ENCODE results near the gene TCTA. TPM values are rescaled to one million over a fixed set of nuclear protein-coding genes. Genes with fewer than 3 reads are reported as not detected.
A peak's percentile ranks its signal among the peaks of the same experiment; 100 is the strongest.

The TCTA gene
- polyA plus RNA-seq, 3 donors, result 22.4 to 35.5 (median 26.7) TPM

- H3K9ac ChIP-seq (ENCODE audit: insufficient read depth, low read length, poor library complexity, severe bottlenecking), result peak overlapping the region; percentile 81
- H3K27me3 ChIP-seq (ENCODE audit: control insufficient read depth in 2 of 2, insufficient read depth in 2 of 2, low read length in 2 of 2), result no peaks in the 10 kb centered on the region
- WGBS (ENCODE audit: insufficient coverage), result 0% methylated on average over 7 of the region's 9 CpGs
- H3K4me1 ChIP-seq (ENCODE audit: control insufficient read depth in 1 of 2, insufficient read depth in 2 of 2, low read length in 2 of 2), result peaks cover 15 to 19% of the 10 kb centered on the region in 2 donors
- H3K9me3 Mint-ChIP-seq, result peaks cover 0 to 2% (median 0%) of the 10 kb centered on the region in 7 donors
- intact Hi-C loops (cut with micrococcal nuclease), result loop anchor here in 1 of 2 donors (2.0 kb wide), 1 partner anchor 16 kb away; the partner anchor contains the start of gene TCTA
- H3K27me3 Mint-ChIP-seq (ENCODE audit: low read depth in 3 of 3), result no peaks in the 10 kb centered on the region
- no peak for DNase-seq
- H3K36me3 Mint-ChIP-seq, result peaks cover 19 to 23% of the 10 kb centered on the region in 2 donors
- peak overlapping the region; percentile 85 for H3K4me2 ChIP-seq (replicated peaks; ENCODE audit: extremely low read depth, low read length, poor library complexity, severe bottlenecking)
- H3K36me3 ChIP-seq (replicated peaks in 1 of 2; ENCODE audit: control insufficient read depth in 1 of 2, insufficient read depth in 2 of 2, low read length in 2 of 2), result peaks cover 10 to 18% of the 10 kb centered on the region in 2 donors
- H3K27ac Mint-ChIP-seq, result peak overlapping the region in 5 of 7 donors; percentile 50 to 98 (median 97)
- H4K20me1 ChIP-seq (ENCODE audit: insufficient read depth, low read length), result no peaks in the 10 kb centered on the region
- H3K9me3 ChIP-seq (replicated peaks in 1 of 2; ENCODE audit: control insufficient read depth in 1 of 2, insufficient read depth in 1 of 2, low read length in 2 of 2), result no peaks in the 10 kb centered on the region
- no peak for TF ChIP-seq CTCF (IDR thresholded peaks at IDR 0.05)
- peak overlapping the region; percentile 94 to 95 for H3K4me3 Mint-ChIP-seq
- H2AFZ ChIP-seq (ENCODE audit: insufficient read depth, low read depth, low read length, poor library complexity, severe bottlenecking), result peak overlapping the region; percentile 96
- H3K4me3 ChIP-seq (replicated peaks in 1 of 3; ENCODE audit: low read depth in 2 of 3, low read length in 3 of 3), result peak overlapping the region; percentile 33 to 95 (median 61)
- H3K27ac ChIP-seq (ENCODE audit: low read depth in 1 of 2, low read length in 2 of 2), result peak overlapping the region; percentile 85 to 93
- no peaks in the 10 kb centered on the region for H3K79me2 ChIP-seq (ENCODE audit: insufficient read depth, low read length)
- H3K4me1 Mint-ChIP-seq, result peaks cover 14% of the 10 kb centered on the region
These were observed 16.5 kb downstream of the TCTA start for GRCh38 chr3:49428752-49429080.

- Mint-ChIP-seq H3K36me3 (no peaks in the 10 kb centered on the region), H3K27me3 (ENCODE audit: low read depth in 3 of 3) (peaks cover 0 to 2% (median 0%) of the 10 kb centered on the region in 3 donors), H3K9me3 (no peaks in the 10 kb centered on the region), H3K4me1 (peaks cover 1% of the 10 kb centered on the region), H3K27ac (peak overlapping the region in 1 of 7 donors; percentile 55), H3K4me3 (no peak overlapping the region)
- H4K20me1 ChIP-seq (ENCODE audit: insufficient read depth, low read length), result no peaks in the 10 kb centered on the region
- no peaks in the 10 kb centered on the region for H3K36me3 ChIP-seq (replicated peaks in 1 of 2; ENCODE audit: control insufficient read depth in 1 of 2, insufficient read depth in 2 of 2, low read length in 2 of 2)
- no peak overlapping the region for H2AFZ ChIP-seq (ENCODE audit: insufficient read depth, low read depth, low read length, poor library complexity, severe bottlenecking)
- no peak for TF ChIP-seq CTCF (IDR thresholded peaks at IDR 0.05)
- H3K79me2 ChIP-seq (ENCODE audit: insufficient read depth, low read length), result no peaks in the 10 kb centered on the region
- no peak overlapping the region for H3K4me3 ChIP-seq (replicated peaks in 1 of 3; ENCODE audit: low read depth in 2 of 3, low read length in 3 of 3)
- H3K9me3 ChIP-seq (replicated peaks in 1 of 2; ENCODE audit: control insufficient read depth in 1 of 2, insufficient read depth in 1 of 2, low read length in 2 of 2), result no peaks in the 10 kb centered on the region
- H3K9ac ChIP-seq (ENCODE audit: insufficient read depth, low read length, poor library complexity, severe bottlenecking), result no peak overlapping the region
- 96% methylated on average over 3 of the region's 5 CpGs for WGBS (ENCODE audit: insufficient coverage)
- intact Hi-C loops (cut with micrococcal nuclease), result no loop called here
- no peaks in the 10 kb centered on the region for H3K27me3 ChIP-seq (ENCODE audit: control insufficient read depth in 2 of 2, insufficient read depth in 2 of 2, low read length in 2 of 2)
- DNase-seq, result no peak
- H3K4me1 ChIP-seq (ENCODE audit: control insufficient read depth in 1 of 2, insufficient read depth in 2 of 2, low read length in 2 of 2), result peaks cover 4 to 5% of the 10 kb centered on the region in 2 donors
- no peak overlapping the region for H3K4me2 ChIP-seq (replicated peaks; ENCODE audit: extremely low read depth, low read length, poor library complexity, severe bottlenecking)
- no peak overlapping the region for H3K27ac ChIP-seq (ENCODE audit: low read depth in 1 of 2, low read length in 2 of 2)
These were observed 22.5 kb downstream of the TCTA start for GRCh38 chr3:49434731-49435130.

Data from CD14-positive monocyte (primary cell).